Measurements from ENCODE around the gene CHCHD4.

GRCh38 chr3:14120111-14120920, 4.4 kb downstream of the CHCHD4 start:
- TF ChIP-seq POLR2A (IDR thresholded peaks at IDR 0.05) (no peak), CTCF (IDR thresholded peaks at IDR 0.05) (no peak)
